ENCODE measurements around the gene ZNF581.

GRCh38 chr19:55617426-55617825 is 26.0 kb upstream of the ZNF581 start:
- TF ChIP-seq CTCF (IDR thresholded peaks at IDR 0.05; ENCODE audit: insufficient read depth, low read length) = no peak
- TF ChIP-seq POLR2AphosphoS5 (IDR thresholded peaks at IDR 0.05; ENCODE audit: low read depth) = no peak
